Sigmoid colon (tissue), 7 donors: Measurements from ENCODE around the gene TEX51. TPM values are rescaled to one million over a fixed set of nuclear protein-coding genes. Genes with fewer than 3 reads are reported as not detected.

Source experiments
- DNase-seq: peaks from one replicate; pipeline ENCODE4 v3.0.0-alpha.2; 2019
- H3K27ac ChIP-seq, 4 donors: fragments of 200-600 bp; sonication (generic); one replicate each; pipeline ENCODE4 v1.5.1; 2016 to 2019; ENCODE audit warnings: mild to moderate bottlenecking in 1 of 4
- H3K27me3 ChIP-seq, 3 donors: fragments of 200-600 bp; sonication (generic); one replicate each; pipeline ENCODE4 v1.5.1; 2019; ENCODE audit warnings: mild to moderate bottlenecking in 1 of 3
- H3K36me3 ChIP-seq, 4 donors: fragments of 200-600 bp; sonication (generic); one replicate each; pipeline ENCODE4 v1.5.1; 2016 to 2019
- H3K4me1 ChIP-seq, 4 donors: fragments of 200-600 bp; sonication (generic); one replicate each; pipeline ENCODE4 v1.5.1; 2017 to 2019
- H3K4me3 ChIP-seq, 4 donors: fragments of 200-600 bp; sonication (generic); one replicate each; pipeline ENCODE4 v1.5.1; 2017 to 2019; ENCODE audit warnings: mild to moderate bottlenecking in 2 of 4, moderate library complexity in 1 of 4
- H3K9me3 ChIP-seq, 4 donors: fragments of 200-600 bp in 3 of 4; sonication (generic) in 3 of 4; one replicate each; pipeline versions ENCODE4 v1.5.1 to v1.6.1; 2013 to 2019
- CTCF ChIP-seq, 4 experiments: fragments of 450-650 bp in 3 of 4; fragments of 200-600 bp in 1 of 4; IDR thresholded peaks; one replicate each; pipeline ENCODE4 v1.5.1; 2016 to 2019; ENCODE audit warnings: antibody characterized with exemption in 4 of 4, mild to moderate bottlenecking in 3 of 4, moderate library complexity in 2 of 4
- EP300 ChIP-seq, 4 donors: sonication (generic); formaldehyde crosslinking; IDR thresholded peaks; one replicate each; pipeline ENCODE4 v1.6.1; 2017; ENCODE audit warnings: antibody characterized with exemption in 4 of 4
- POLR2A ChIP-seq, 2 donors: fragments of 450-650 bp; IDR thresholded peaks; one replicate each; pipeline ENCODE4 v1.6.1; 2016; ENCODE audit warnings: antibody characterized with exemption in 2 of 2, mild to moderate bottlenecking in 2 of 2, moderate library complexity in 2 of 2
- POLR2AphosphoS5 ChIP-seq, 4 donors: sonication (generic); formaldehyde crosslinking; IDR thresholded peaks; one replicate each; pipeline ENCODE4 v1.6.1; 2017; ENCODE audit warnings: antibody characterized with exemption in 4 of 4
- WGBS, 2 donors: extraction: QIAGEN DNeasy Blood & Tissue Kit; methylation state at CpG; one replicate each; pipeline ENCODE4 v1.1.7; 2013; 5-methylcytosine and 5-hydroxymethylcytosine counted together
- intact Hi-C: fragments of 100-400 bp; cut with DNase I; formaldehyde crosslinking; loops from one replicate; pipeline ENCODE4 v1.15.1; 2023
- polyA plus RNA-seq, 3 donors: library from polyadenylated mRNA; stranded (reverse); fragments of 200-250 nt; gene quantifications; one replicate each; pipeline ENCODE4 v1.2.3, GENCODE V29; 2013
- total RNA-seq, 4 donors: library from RNA; depleted of rRNA; stranded (reverse); fragments of >200 nt; gene quantifications; one replicate each; pipeline ENCODE4 v1.1.0, GENCODE V29; 2016
- donor health status: healthy with polysubstance abuse.
- donor health status: Bipolar disorder and iron deficiency.
- donor health status: healthy.

TEX51 gene
- total and polyA plus RNA-seq, 7 donors = 1.2 TPM; not detected in 6

GRCh38 chr2:126913881-126914615, 15.4 kb downstream of the TEX51 start:
- H3K27me3 ChIP-seq = no peaks in the 10 kb centered on the region
- H3K36me3 ChIP-seq = no peaks in the 10 kb centered on the region
- intact Hi-C loops = no loop called here
- no peak overlapping the region for H3K27ac ChIP-seq
- DNase-seq = peak; percentile 46
- WGBS, 2 donors = 86 to 90% methylated on average over 10 of the region's 10 CpGs
- peaks cover 0 to 5% (median 3%) of the 10 kb centered on the region in 4 donors for H3K4me1 ChIP-seq
- H3K4me3 ChIP-seq = no peak overlapping the region
- TF ChIP-seq EP300 (IDR thresholded peaks at IDR 0.05) = no peak
- TF ChIP-seq POLR2A (IDR thresholded peaks at IDR 0.05) = no peak
- TF ChIP-seq CTCF (IDR thresholded peaks at IDR 0.05) = no peak
- no peak for TF ChIP-seq POLR2AphosphoS5 (IDR thresholded peaks at IDR 0.05)
- H3K9me3 ChIP-seq = no peaks in the 10 kb centered on the region

- intact Hi-C loops = no loop called here
- DNase-seq = peak; percentile 41
- WGBS, 2 donors = 94% methylated on average over 14 of the region's 14 CpGs
These were observed 16.3 kb downstream of the TEX51 start for GRCh38 chr2:126914811-126915500.

GRCh38 chr2:126915903-126916302, 17.2 kb downstream of the TEX51 start:
- no peak for DNase-seq
- TF ChIP-seq EP300 (IDR thresholded peaks at IDR 0.05) (no peak), POLR2A (IDR thresholded peaks at IDR 0.05) (no peak)
- Histone ChIP-seq H3K27me3 (no peaks in the 10 kb centered on the region), H3K27ac (no peak overlapping the region), H3K4me1 (no peaks in the 10 kb centered on the region), H3K9me3 (no peaks in the 10 kb centered on the region), H3K36me3 (no peaks in the 10 kb centered on the region), H3K4me3 (no peak overlapping the region)
- 83 to 86% methylated on average over 4 of the region's 4 CpGs for WGBS, 2 donors
- intact Hi-C loops = no loop called here

More at GRCh38 chr2:126914811-126915500, 16.3 kb downstream of the TEX51 start:
- Histone ChIP-seq H3K4me3 (no peak overlapping the region), H3K4me1 (no peaks in the 10 kb centered on the region), H3K27me3 (no peaks in the 10 kb centered on the region), H3K9me3 (no peaks in the 10 kb centered on the region), H3K27ac (no peak overlapping the region), H3K36me3 (no peaks in the 10 kb centered on the region)
- TF ChIP-seq CTCF (IDR thresholded peaks at IDR 0.05) (no peak), POLR2AphosphoS5 (IDR thresholded peaks at IDR 0.05) (no peak), EP300 (IDR thresholded peaks at IDR 0.05) (no peak), POLR2A (IDR thresholded peaks at IDR 0.05) (no peak)

GRCh38 chr2:126916744-126917143, 18.1 kb downstream of the TEX51 start:
- peak; percentile 34 for DNase-seq
- no peaks in the 10 kb centered on the region for H3K9me3 ChIP-seq
- intact Hi-C loops = no loop called here
- no peak overlapping the region for H3K27ac ChIP-seq
- 94% methylated on average over 4 of the region's 4 CpGs for WGBS, 2 donors
- H3K27me3 ChIP-seq = no peaks in the 10 kb centered on the region
- no peaks in the 10 kb centered on the region for H3K4me1 ChIP-seq
- TF ChIP-seq POLR2AphosphoS5 (IDR thresholded peaks at IDR 0.05) (no peak), EP300 (IDR thresholded peaks at IDR 0.05) (no peak), CTCF (IDR thresholded peaks at IDR 0.05) (no peak), POLR2A (IDR thresholded peaks at IDR 0.05) (no peak)
- no peak overlapping the region for H3K4me3 ChIP-seq
- H3K36me3 ChIP-seq = no peaks in the 10 kb centered on the region

- intact Hi-C loops = no loop called here
- Histone ChIP-seq H3K9me3 (no peaks in the 10 kb centered on the region), H3K27ac (no peak overlapping the region), H3K4me3 (no peak overlapping the region), H3K36me3 (no peaks in the 10 kb centered on the region), H3K4me1 (no peaks in the 10 kb centered on the region), H3K27me3 (no peaks in the 10 kb centered on the region)
- WGBS, 2 donors = 32 to 58% methylated on average over 1 of the region's 1 CpG
- TF ChIP-seq EP300 (IDR thresholded peaks at IDR 0.05) (no peak), POLR2AphosphoS5 (IDR thresholded peaks at IDR 0.05) (no peak), CTCF (IDR thresholded peaks at IDR 0.05) (no peak), POLR2A (IDR thresholded peaks at IDR 0.05) (no peak)
- DNase-seq = no peak
These were observed 22.4 kb downstream of the TEX51 start for GRCh38 chr2:126921066-126921465.
